Naive thymus-derived CD4-positive, alpha-beta T cell (primary cell): ENCODE measurements around the gene CTAG1B. TPM values are rescaled to one million over a fixed set of nuclear protein-coding genes. Genes with fewer than 3 reads are reported as not detected.
"Not testable (repeated sequence)": the region's sequence is repeated elsewhere in the genome, so short reads cannot be mapped to it uniquely, and the experiment has no call there.

ENCODE experiments used
- ATAC-seq: fragments of 150-1000 bp; cut with Tn5 transposase; 2 replicates; pipeline ENCODE4 v1.10.0; 2021; ENCODE audit warnings: mild to moderate bottlenecking, moderate library complexity
- CTCF ChIA-PET: fragments of 350-600 bp; sonication (Branson Sonifier 250); formaldehyde crosslinking; loops from one replicate; lab custom pipeline; 2021; ENCODE audit warnings: antibody characterized with exemption; lab: Charles Lee
- POLR2A ChIA-PET: fragments of 350-600 bp; sonication (Branson Sonifier 250); formaldehyde crosslinking; loops from one replicate; lab custom pipeline; 2021; ENCODE audit warnings: antibody characterized with exemption, inconsistent platforms; lab: Charles Lee
- DNase-seq, 9 donors: peaks; one replicate each; pipeline versions ENCODE4 v3.0.0 to v3.0.0-alpha.2; 2020 to 2022; ENCODE audit warnings: mixed read lengths in 1 of 9
- H3K27ac ChIP-seq: one replicate; pipeline ENCODE4 v1.7.0; 2013; ENCODE audit warnings: mild to moderate bottlenecking, low read depth, low read length, moderate library complexity
- H3K27me3 ChIP-seq, 2 donors: one replicate each; pipeline ENCODE4 v1.7.0; 2013; ENCODE audit warnings: low read length in 2 of 2, mild to moderate bottlenecking in 2 of 2, moderate library complexity in 2 of 2; ENCODE audit not compliant: control insufficient read depth in 2 of 2, insufficient read depth in 2 of 2
- H3K36me3 ChIP-seq, 3 experiments: 1 replicate in 2 of 3; 2 replicates in 1 of 3; pipeline ENCODE4 v1.7.0; 2013; ENCODE audit warnings: low read length in 3 of 3, mild to moderate bottlenecking in 3 of 3, moderate library complexity in 1 of 3; ENCODE audit not compliant: insufficient read depth in 3 of 3, control insufficient read depth in 2 of 3
- H3K4me1 ChIP-seq, 2 donors: one replicate each; pipeline ENCODE4 v1.7.0; 2013; ENCODE audit warnings: low read length in 2 of 2, mild to moderate bottlenecking in 2 of 2, moderate library complexity in 1 of 2; ENCODE audit not compliant: control insufficient read depth in 2 of 2, insufficient read depth in 2 of 2
- H3K4me3 ChIP-seq: 2 replicates; pipeline ENCODE4 v1.7.0; 2013; ENCODE audit warnings: mild to moderate bottlenecking, low read length
- H3K9me3 ChIP-seq, 3 experiments: 1 replicate in 2 of 3; 2 replicates in 1 of 3; pipeline ENCODE4 v1.7.0; 2013; ENCODE audit warnings: low read length in 3 of 3; ENCODE audit not compliant: control insufficient read depth in 2 of 3
- H3K27ac Mint-ChIP-seq, 9 donors: one replicate each; pipeline ENCODE4 v1.8.0; 2020 to 2022; ENCODE audit warnings: mixed read lengths in 9 of 9, mild to moderate bottlenecking in 8 of 9, moderate library complexity in 5 of 9, inconsistent platforms in 2 of 9
- H3K27me3 Mint-ChIP-seq, 5 donors: one replicate each; pipeline ENCODE4 v1.8.0; 2021 to 2022; ENCODE audit warnings: mixed read lengths in 5 of 5, mild to moderate bottlenecking in 1 of 5
- H3K36me3 Mint-ChIP-seq, 5 donors: one replicate each; pipeline ENCODE4 v1.8.0; 2020 to 2022; ENCODE audit warnings: mixed read lengths in 5 of 5, mild to moderate bottlenecking in 3 of 5, inconsistent platforms in 1 of 5
- H3K4me1 Mint-ChIP-seq, 7 donors: one replicate each; pipeline ENCODE4 v1.8.0; 2020 to 2022; ENCODE audit warnings: mixed read lengths in 7 of 7, mild to moderate bottlenecking in 3 of 7, inconsistent platforms in 1 of 7
- H3K4me3 Mint-ChIP-seq, 10 donors: one replicate each; pipeline ENCODE4 v1.8.0; 2020 to 2022; ENCODE audit warnings: mild to moderate bottlenecking in 10 of 10, mixed read lengths in 10 of 10, moderate library complexity in 6 of 10, inconsistent platforms in 2 of 10
- H3K9me3 Mint-ChIP-seq, 11 donors: one replicate each; pipeline ENCODE4 v1.8.0; 2020 to 2022; ENCODE audit warnings: mixed read lengths in 11 of 11, mild to moderate bottlenecking in 4 of 11, inconsistent platforms in 1 of 11, moderate library complexity in 1 of 11
- intact Hi-C, 2 donors: fragments of 100-400 bp; cut with micrococcal nuclease; formaldehyde crosslinking; loops; one replicate each; pipeline ENCODE4 v1.15.1; 2023
- polyA plus RNA-seq, 2 donors: library from polyadenylated mRNA; unstranded; fragments of 300-500 nt; fragmentation: Illumina TruSeq; gene quantifications; one replicate each; pipeline ENCODE4 v1.2.3, GENCODE V29; 2021
- total RNA-seq, 6 experiments: library from RNA in 5 of 6; stranded (reverse) in 5 of 6; gene quantifications; 1 replicate in 5 of 6; 2 replicates in 1 of 6; pipeline ENCODE4 v1.2.3 and lab custom pipeline; 2021 to 2026

CTAG1B gene
- total and polyA plus RNA-seq, 7 experiments from 2014 or later = not detected

DNA sequence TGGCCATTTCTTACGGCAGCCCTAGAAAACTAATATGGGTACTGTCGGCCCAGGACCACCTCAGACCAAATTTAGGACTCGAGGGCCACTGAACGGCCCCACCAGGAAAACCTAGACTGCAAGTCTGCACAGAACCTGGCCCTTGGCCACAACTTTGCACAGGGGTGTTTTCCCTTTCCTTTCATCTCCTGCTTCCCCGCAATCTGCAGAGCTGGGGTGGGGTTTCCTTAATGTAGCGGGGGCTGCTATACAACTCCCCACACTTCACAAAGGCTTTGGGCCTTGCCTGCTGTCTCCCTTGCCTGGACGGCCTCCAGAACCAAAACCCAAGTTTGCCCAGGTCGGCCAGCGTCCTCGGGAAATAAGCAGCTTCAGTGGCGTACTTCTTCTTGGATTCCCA is 11.9 kb upstream of the CTAG1B start:
- H3K4me3 ChIP-seq, H3K27me3 Mint-ChIP-seq, H3K9me3 Mint-ChIP-seq, DNase-seq, intact Hi-C loops, POLR2A ChIA-PET, H3K27ac Mint-ChIP-seq, ATAC-seq, H3K36me3 ChIP-seq, H3K27ac ChIP-seq, H3K4me1 Mint-ChIP-seq, CTCF ChIA-PET, H3K27me3 ChIP-seq, H3K36me3 Mint-ChIP-seq, H3K4me3 Mint-ChIP-seq, H3K9me3 ChIP-seq, H3K4me1 ChIP-seq: not testable (repeated sequence)

GRCh38 chrX:154628960-154629359 is 9.9 kb upstream of the CTAG1B start:
- CTCF ChIA-PET, H3K27ac ChIP-seq, H3K4me3 ChIP-seq, intact Hi-C loops, H3K4me1 ChIP-seq, DNase-seq, H3K4me1 Mint-ChIP-seq, H3K27ac Mint-ChIP-seq, H3K9me3 Mint-ChIP-seq, H3K9me3 ChIP-seq, H3K4me3 Mint-ChIP-seq, H3K27me3 ChIP-seq, H3K36me3 ChIP-seq, H3K27me3 Mint-ChIP-seq, POLR2A ChIA-PET, H3K36me3 Mint-ChIP-seq: not testable (repeated sequence)
- ATAC-seq = peak; percentile 71

DNA sequence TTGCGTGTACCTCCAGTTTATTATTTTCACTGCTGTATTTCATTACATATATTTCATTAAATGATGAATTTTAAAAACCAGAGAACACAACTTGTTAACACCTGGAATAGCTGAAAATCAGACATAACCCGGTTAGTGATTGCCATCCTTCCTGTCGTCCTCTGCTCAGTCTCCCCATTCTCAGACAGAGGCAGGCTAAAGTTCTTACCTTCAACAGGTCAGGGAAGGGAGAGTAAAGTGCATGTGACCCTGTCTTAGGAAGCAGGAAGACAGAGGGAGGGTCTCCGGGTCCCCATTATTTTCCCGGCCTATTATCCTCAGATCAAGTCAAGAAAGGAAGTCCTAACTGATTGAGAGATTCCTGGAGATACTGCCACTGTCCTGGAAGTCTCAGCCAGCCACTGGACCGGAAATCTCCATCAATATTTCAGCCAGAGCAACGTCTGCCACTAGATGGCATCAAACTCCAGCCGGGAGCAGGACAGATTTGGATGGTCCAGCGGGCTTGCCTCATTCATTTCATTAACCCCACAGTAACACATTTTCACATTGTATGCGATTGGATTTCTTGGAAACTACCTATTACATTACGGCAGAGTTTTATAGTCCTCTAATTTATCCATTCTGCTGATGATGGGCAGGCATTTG is 1.8 kb upstream of the CTAG1B start:
- H3K27me3 ChIP-seq, CTCF ChIA-PET, ATAC-seq, H3K4me3 ChIP-seq, H3K4me1 Mint-ChIP-seq, H3K27ac Mint-ChIP-seq, H3K36me3 Mint-ChIP-seq, H3K36me3 ChIP-seq, H3K4me3 Mint-ChIP-seq, DNase-seq, H3K4me1 ChIP-seq, intact Hi-C loops, H3K9me3 ChIP-seq, H3K9me3 Mint-ChIP-seq, H3K27ac ChIP-seq, H3K27me3 Mint-ChIP-seq, POLR2A ChIA-PET: not testable (repeated sequence)

DNA sequence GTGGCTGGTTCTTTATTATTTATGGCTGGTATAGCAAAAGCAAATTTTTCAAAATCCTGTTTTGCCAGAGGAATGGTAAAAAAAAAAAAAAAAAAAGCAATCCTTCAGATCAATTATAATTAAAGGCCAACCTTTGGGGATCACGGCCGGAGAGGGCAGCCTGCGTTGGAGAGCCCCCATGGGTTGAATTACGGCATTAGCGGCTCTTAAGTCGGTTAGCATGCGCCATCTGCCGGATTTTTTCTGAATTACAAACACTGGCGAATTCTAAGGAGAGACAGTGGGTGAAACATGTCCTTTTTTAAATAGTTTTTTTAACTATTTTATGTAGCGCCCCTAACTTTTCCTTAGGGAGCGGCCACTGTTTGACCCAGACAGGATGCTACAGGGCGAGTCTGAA is 5.5 kb downstream of the CTAG1B start:
- POLR2A ChIA-PET, H3K36me3 ChIP-seq, intact Hi-C loops, H3K36me3 Mint-ChIP-seq, H3K4me3 ChIP-seq, H3K4me1 ChIP-seq, H3K4me3 Mint-ChIP-seq, H3K9me3 Mint-ChIP-seq, DNase-seq, H3K27me3 Mint-ChIP-seq, H3K27ac Mint-ChIP-seq, ATAC-seq, CTCF ChIA-PET, H3K9me3 ChIP-seq, H3K4me1 Mint-ChIP-seq, H3K27ac ChIP-seq, H3K27me3 ChIP-seq: not testable (repeated sequence)

DNA sequence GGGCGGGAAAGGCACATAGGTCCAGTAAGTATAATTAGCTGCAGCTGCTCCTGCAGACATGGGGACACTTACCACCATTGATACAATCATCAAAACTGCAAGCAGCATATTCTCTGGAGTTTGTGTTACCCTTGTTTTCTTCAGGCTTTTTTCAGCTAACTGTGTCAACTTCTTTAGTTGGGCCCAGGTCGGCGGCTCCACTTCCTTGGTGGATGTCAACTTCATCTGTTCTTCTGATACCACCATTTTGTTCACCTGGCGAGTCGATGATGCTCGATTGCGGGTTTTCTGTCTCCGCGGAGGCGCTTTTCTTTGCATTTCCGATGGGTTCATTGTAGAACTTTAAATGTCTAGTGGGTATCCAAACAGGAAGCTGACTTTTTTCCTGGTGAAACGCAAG is 7.9 kb downstream of the CTAG1B start:
- intact Hi-C loops, H3K4me3 ChIP-seq, H3K27ac Mint-ChIP-seq, H3K27me3 ChIP-seq, H3K4me1 Mint-ChIP-seq, ATAC-seq, DNase-seq, H3K9me3 ChIP-seq, POLR2A ChIA-PET, H3K36me3 ChIP-seq, H3K27ac ChIP-seq, H3K36me3 Mint-ChIP-seq, H3K9me3 Mint-ChIP-seq, CTCF ChIA-PET, H3K27me3 Mint-ChIP-seq, H3K4me1 ChIP-seq, H3K4me3 Mint-ChIP-seq: not testable (repeated sequence)

DNA sequence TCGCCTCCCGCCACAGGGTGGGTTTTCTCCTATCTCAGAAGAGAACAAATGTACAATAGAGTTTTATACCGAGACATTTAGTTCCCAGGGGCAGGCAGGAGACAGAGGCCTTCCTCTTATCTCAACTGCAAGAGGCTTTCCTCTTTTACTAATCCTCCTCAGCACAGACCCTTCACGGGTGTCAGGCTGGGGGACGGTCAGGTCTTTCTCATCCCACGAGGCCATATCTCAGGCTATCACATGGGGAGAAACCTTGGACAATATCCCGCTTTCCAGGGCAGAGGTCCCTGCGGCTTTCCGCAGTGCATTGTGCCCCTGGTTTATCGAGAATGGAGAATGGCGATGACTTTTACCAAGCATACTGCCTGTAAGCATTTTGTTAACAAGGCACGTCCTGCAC is 10.3 kb downstream of the CTAG1B start:
- H3K27ac ChIP-seq, intact Hi-C loops, H3K4me3 Mint-ChIP-seq: not testable (repeated sequence)

GRCh38 chrX:154607976-154608375 is 11.1 kb downstream of the CTAG1B start:
- H3K4me1 Mint-ChIP-seq = peaks cover 0 to 14% (median 2%) of the 10 kb centered on the region in 7 donors
- DNase-seq, H3K27ac Mint-ChIP-seq, POLR2A ChIA-PET, H3K4me1 ChIP-seq, intact Hi-C loops, H3K27me3 ChIP-seq, H3K27ac ChIP-seq, H3K36me3 ChIP-seq, ATAC-seq, H3K36me3 Mint-ChIP-seq, H3K9me3 ChIP-seq, H3K27me3 Mint-ChIP-seq, H3K9me3 Mint-ChIP-seq, H3K4me3 ChIP-seq, H3K4me3 Mint-ChIP-seq, CTCF ChIA-PET: not testable (repeated sequence)

More for the DNA sequence above, 10.3 kb downstream of the CTAG1B start:
- CTCF ChIA-PET, H3K36me3 Mint-ChIP-seq, H3K36me3 ChIP-seq, H3K9me3 Mint-ChIP-seq, H3K9me3 ChIP-seq, ATAC-seq, H3K27me3 ChIP-seq, H3K4me1 ChIP-seq, POLR2A ChIA-PET, DNase-seq, H3K4me3 ChIP-seq, H3K27me3 Mint-ChIP-seq, H3K27ac Mint-ChIP-seq: not testable (repeated sequence)
- H3K4me1 Mint-ChIP-seq = peaks cover 0 to 14% (median 2%) of the 10 kb centered on the region in 7 donors
